GM12865 (cell line): Measurements from ENCODE around the gene GPX7.

ENCODE experiments used
- DNase-seq: peaks from one replicate; pipeline ENCODE4 v3.0.0; 2010; ENCODE audit warnings: low read depth
- H3K4me3 ChIP-seq: 2 replicates; pipeline ENCODE4 v1.5.1; 2011; ENCODE audit warnings: mild to moderate bottlenecking, low read depth, low read length, control low read depth
- CTCF ChIP-seq: IDR thresholded peaks from 2 replicates; pipeline ENCODE4 v1.5.1; 2011; ENCODE audit warnings: low read length, control low read depth, low read depth, inconsistent platforms; ENCODE audit not compliant: insufficient read depth; ENCODE audit errors: missing control alignments

GPX7 gene

GRCh38 chr1:52640697-52641096 lies 38.5 kb downstream of the GPX7 start:
- TF ChIP-seq CTCF: no peak
- no peak for DNase-seq
- no peak overlapping the region for H3K4me3 ChIP-seq

- DNase-seq: peak; percentile 35
- TF ChIP-seq CTCF: no peak
- H3K4me3 ChIP-seq: no peak overlapping the region
Observed at GRCh38 chr1:52641307-52641706, 39.1 kb downstream of the GPX7 start.

GRCh38 chr1:52645261-52645660 lies 43.1 kb downstream of the GPX7 start:
- no peak for TF ChIP-seq CTCF
- H3K4me3 ChIP-seq: no peak overlapping the region
- no peak for DNase-seq

- H3K4me3 ChIP-seq: no peak overlapping the region
- TF ChIP-seq CTCF: no peak
- DNase-seq: no peak
Observed at GRCh38 chr1:52651904-52652303, 49.7 kb downstream of the GPX7 start.

- H3K4me3 ChIP-seq: no peak overlapping the region
- no peak for TF ChIP-seq CTCF
- DNase-seq: no peak
Observed at GRCh38 chr1:52653207-52653849, 51.2 kb downstream of the GPX7 start.

GRCh38 chr1:52654063-52654462 lies 51.9 kb downstream of the GPX7 start:
- H3K4me3 ChIP-seq: no peak overlapping the region
- TF ChIP-seq CTCF: no peak
- DNase-seq: no peak

- TF ChIP-seq CTCF: no peak
- no peak overlapping the region for H3K4me3 ChIP-seq
- no peak for DNase-seq
Observed at GRCh38 chr1:52657702-52658101, 55.5 kb downstream of the GPX7 start.
